H1 (cell line): ENCODE data around the gene FANCD2. TPM values are rescaled to one million over a fixed set of nuclear protein-coding genes. Genes with fewer than 3 reads are reported as not detected.

Source experiments
- BCL11A ChIP-seq, 2 experiments: IDR thresholded peaks; one replicate each; pipeline ENCODE4 v1.6.1; 2011; ENCODE audit warnings: low read depth in 2 of 2, low read length in 2 of 2, mild to moderate bottlenecking in 2 of 2
- BRCA1 ChIP-seq: IDR thresholded peaks from 2 replicates; pipeline ENCODE4 v1.6.1; 2012; ENCODE audit warnings: low read depth, low read length, improper control_type of control experiment
- CBX5 ChIP-seq: fragments of 300-800, 300-1000 bp; sonication (generic); IDR thresholded peaks from 2 replicates; pipeline ENCODE4 v1.7.1; 2016; ENCODE audit warnings: antibody characterized with exemption, low read length, low read depth
- CTBP2 ChIP-seq: IDR thresholded peaks from 2 replicates; pipeline ENCODE4 v1.7.0; 2011; ENCODE audit warnings: borderline replicate concordance, mild to moderate bottlenecking, moderate library complexity, mixed read lengths, low read length; ENCODE audit not compliant: insufficient read depth, insufficient read length
- JUN ChIP-seq: IDR thresholded peaks from 2 replicates; pipeline ENCODE4 v1.6.1; 2011; ENCODE audit warnings: low read depth, mild to moderate bottlenecking, improper control_type of control experiment, low read length
- JUND ChIP-seq: IDR thresholded peaks from 2 replicates; pipeline ENCODE4 v1.6.1; 2011; ENCODE audit warnings: mild to moderate bottlenecking, improper control_type of control experiment, low read length
- RAD21 ChIP-seq, 2 experiments: IDR thresholded peaks in 1 of 2; conservative IDR thresholded peaks in 1 of 2; 2 replicates each; pipeline ENCODE4 v1.6.1; 2011; ENCODE audit warnings: low read depth in 2 of 2, low read length in 2 of 2, improper control_type of control experiment in 1 of 2, inconsistent platforms in 1 of 2, mild to moderate bottlenecking in 1 of 2, moderate library complexity in 1 of 2
- RNF2 ChIP-seq: fragments of 200-900, 300-1000 bp; sonication (generic); IDR thresholded peaks from 2 replicates; pipeline ENCODE4 v1.7.1; 2016; ENCODE audit warnings: borderline replicate concordance, low read depth, mild to moderate bottlenecking, antibody characterized with exemption, low read length; ENCODE audit not compliant: poor library complexity, severe bottlenecking; ENCODE audit errors: missing control alignments
- SIRT6 ChIP-seq: IDR thresholded peaks from one replicate; pipeline ENCODE4 v1.7.1; 2012; ENCODE audit warnings: low read length, inconsistent platforms
- YY1 ChIP-seq: IDR thresholded peaks from 2 replicates; pipeline ENCODE4 v1.6.1; 2011; ENCODE audit warnings: low read depth, mild to moderate bottlenecking, low read length
- polyA plus RNA-seq, 7 experiments: library from polyadenylated mRNA; depleted of rRNA in 3 of 7; stranded (reverse) in 5 of 7; unstranded in 2 of 7; fragments of >200 nt in 5 of 7; fragments of 200-250 nt in 2 of 7; gene quantifications; 1 replicate in 5 of 7; 2 replicates in 1 of 7; 4 replicates in 1 of 7; pipeline versions ENCODE4 v1.2.1 to v1.2.3, GENCODE V29; 2011 to 2013; ENCODE audit warnings: missing spikeins in 2 of 7, mixed read lengths in 2 of 7
- total RNA-seq: library from RNA; stranded (reverse); fragmentation: NEBNext Ultra II Directional; extraction: Animal tissue kit (Norgen Biotek cat#: 25700); gene quantifications from 2 replicates; pipeline ENCODE4 v1.2.1, GENCODE V29; 2021

Gene FANCD2
- total and polyA plus RNA-seq, 2 of the 8 experiments (the other 6 are each of a cell fraction or from before 2014, with no cell fraction given): 33.1 to 77.8 TPM

GRCh38 chr3:10010878-10011465, 15.3 kb upstream of the FANCD2 start (continued):
- no peak for TF ChIP-seq CTBP2
- TF ChIP-seq BCL11A (IDR thresholded peaks at IDR 0.05; ENCODE audit: low read depth in 2 of 2, low read length in 2 of 2): no peak
- TF ChIP-seq RAD21 (IDR thresholded peaks at IDR 0.05 in 1 of 2, conservative IDR thresholded peaks at IDR 0.05 in 1 of 2; ENCODE audit: low read depth in 2 of 2, low read length in 2 of 2): no peak
- no peak for TF ChIP-seq YY1
- no peak for TF ChIP-seq BRCA1
- no peak for TF ChIP-seq JUN
- TF ChIP-seq RNF2: no peak
- TF ChIP-seq SIRT6: no peak
- TF ChIP-seq JUND: no peak
- no peak for TF ChIP-seq CBX5
